Cardiac fibroblast (primary cell): ENCODE data around the gene ARHGEF4.
"Not testable (repeated sequence)": the region's sequence is repeated elsewhere in the genome, so short reads cannot be mapped to it uniquely, and the experiment has no call there.

Source experiments
- DNase-seq, 2 donors: peaks; one replicate each; pipeline versions ENCODE4 v3.0.0 to v3.0.0-alpha.2; 2010; ENCODE audit warnings: low read depth in 2 of 2
- H3K4me3 ChIP-seq, 2 donors: replicated peaks in 1 of 2; 1 replicate in 1 of 2; 2 replicates in 1 of 2; pipeline ENCODE4 v1.5.1; 2011; ENCODE audit warnings: low read depth in 2 of 2, low read length in 2 of 2, mild to moderate bottlenecking in 2 of 2, moderate library complexity in 1 of 2
- CTCF ChIP-seq: IDR thresholded peaks from one replicate; pipeline ENCODE4 v1.5.1; 2011; ENCODE audit warnings: low read depth, mild to moderate bottlenecking, low read length, inconsistent platforms

ARHGEF4 gene

DNA sequence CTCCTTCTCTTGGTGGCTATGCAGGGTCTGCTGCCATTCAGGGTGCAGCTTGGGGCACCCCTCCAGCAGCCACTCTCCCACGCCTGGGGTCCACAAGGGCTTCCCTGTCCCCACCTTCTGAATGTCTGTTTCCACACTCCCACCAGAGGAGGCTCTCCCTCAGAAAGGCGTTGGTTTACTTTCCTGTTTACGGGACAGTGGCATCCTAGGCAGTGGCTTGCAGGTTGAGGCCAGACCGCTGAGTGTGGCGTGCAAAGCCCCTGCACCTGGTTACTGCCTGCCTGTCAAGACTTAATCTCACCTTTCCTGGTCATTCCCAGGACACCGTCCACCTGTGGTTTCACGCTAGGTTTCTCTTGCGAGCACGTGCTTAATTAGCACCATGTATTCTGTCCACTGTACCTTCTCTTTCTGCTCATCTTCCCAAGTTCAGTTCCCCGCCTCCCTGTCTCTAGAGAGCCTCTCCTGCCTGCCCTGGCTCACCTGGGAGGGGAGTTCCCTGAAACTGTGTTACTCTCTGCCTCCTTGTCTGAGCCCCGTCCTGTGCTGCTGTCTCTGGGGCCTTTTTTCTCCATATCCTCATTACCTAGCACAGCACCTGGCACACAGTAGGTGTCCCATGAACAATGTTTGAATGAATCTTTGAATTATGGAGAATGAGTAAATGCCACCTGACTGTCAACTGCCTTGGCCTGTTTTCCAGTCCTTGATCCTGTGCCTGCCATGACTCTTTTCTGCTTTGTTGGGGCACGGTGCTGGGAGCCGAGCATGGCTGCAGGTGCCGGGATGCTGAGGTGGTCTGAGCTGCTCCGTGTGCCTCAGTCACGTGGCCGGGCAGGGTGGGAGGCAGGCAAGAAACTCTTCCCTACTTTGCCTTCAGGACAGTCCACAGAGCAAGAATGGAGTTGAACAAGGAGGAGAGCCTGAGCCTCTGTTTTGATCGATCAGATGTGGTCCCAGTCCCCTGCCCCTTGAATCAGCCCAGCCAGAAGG is 56.4 kb downstream of the ARHGEF4 start:
- H3K4me3 ChIP-seq, result no peak overlapping the region
- no peak for TF ChIP-seq CTCF

DNA sequence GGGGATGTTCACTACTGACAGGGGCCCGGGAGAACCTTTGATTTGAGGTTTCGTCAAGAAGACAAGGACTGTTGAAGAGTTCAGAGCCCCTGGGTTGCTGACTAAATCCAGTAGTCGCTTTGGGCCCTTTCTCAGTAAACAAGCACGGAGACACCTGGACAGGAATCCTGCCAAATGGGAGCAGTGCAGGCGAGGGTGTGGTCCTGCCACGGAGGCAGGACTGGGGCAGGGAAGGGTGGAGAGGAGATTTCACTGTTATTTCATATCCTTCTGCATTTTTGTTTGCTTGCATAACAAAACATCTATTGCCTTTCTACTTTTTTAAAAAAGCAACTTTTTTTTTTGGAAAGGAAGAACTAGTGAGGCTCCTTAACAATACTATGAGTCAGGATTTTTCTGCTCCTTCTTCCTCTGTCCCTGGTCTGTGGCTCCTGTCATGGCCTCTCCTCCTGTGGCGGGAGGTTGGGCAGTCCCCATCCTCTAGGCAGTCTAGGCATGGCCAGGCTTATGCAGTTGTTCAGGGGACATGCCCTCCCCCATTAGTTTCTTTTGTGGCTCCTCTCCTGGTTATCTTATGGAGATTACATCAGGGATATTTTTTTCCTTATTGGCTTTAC is 57.7 kb downstream of the ARHGEF4 start:
- no peak overlapping the region for H3K4me3 ChIP-seq
- no peak for TF ChIP-seq CTCF
- no peak for DNase-seq

More for the DNA sequence above, 56.4 kb downstream of the ARHGEF4 start:
- no peak for DNase-seq

DNA sequence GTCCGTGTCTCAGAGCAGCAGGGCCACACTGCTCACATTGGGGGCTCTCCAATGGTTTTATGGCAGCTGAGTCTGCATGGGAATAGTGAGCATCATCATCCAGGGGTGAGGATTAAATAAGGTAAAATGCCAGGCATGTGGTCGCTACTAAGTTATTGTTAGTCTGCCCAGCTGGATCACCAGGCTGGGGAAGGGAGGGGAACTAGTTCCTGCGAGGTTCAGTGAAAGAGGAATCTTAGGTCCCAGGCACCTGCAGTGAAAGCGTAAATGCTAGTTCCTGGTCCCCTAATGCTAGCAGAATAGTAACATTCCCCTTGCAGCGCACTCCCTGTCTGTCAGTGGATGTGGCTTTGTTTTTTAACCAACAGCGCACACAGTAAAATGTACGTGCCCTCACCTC is 60.1 kb downstream of the ARHGEF4 start:
- no peak for DNase-seq
- H3K4me3 ChIP-seq, result no peak overlapping the region
- no peak for TF ChIP-seq CTCF

GRCh38 chr2:130898553-130898952 is 61.8 kb downstream of the ARHGEF4 start:
- H3K4me3 ChIP-seq, result no peak overlapping the region
- TF ChIP-seq CTCF, result no peak
- no peak for DNase-seq

GRCh38 chr2:130899306-130899705 is 62.6 kb downstream of the ARHGEF4 start:
- DNase-seq, result no peak
- no peak for TF ChIP-seq CTCF
- no peak overlapping the region for H3K4me3 ChIP-seq

DNA sequence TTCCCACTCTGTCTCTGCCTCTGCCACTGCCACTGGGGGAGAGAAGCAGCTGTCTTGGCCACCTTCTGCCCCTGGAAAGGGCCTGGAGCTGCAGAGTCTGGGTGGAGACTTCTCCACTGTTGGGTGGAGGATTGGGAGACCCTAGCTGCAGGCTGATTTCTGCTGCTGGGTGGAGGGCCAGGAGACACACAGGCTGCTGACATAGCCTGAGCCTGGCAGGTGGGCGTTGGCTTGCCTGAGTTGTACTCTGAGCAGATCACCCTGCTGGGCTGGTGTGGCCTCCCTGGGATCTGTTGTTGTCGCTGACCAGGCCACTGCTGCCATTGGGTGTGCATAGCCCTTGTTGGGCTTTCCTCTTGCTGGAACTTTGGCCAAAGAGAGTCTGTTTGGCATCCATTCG is 64.3 kb downstream of the ARHGEF4 start:
- no peak overlapping the region for H3K4me3 ChIP-seq
- DNase-seq, result no peak
- no peak for TF ChIP-seq CTCF

- DNase-seq, H3K4me3 ChIP-seq: not testable (repeated sequence)
These were observed 64.9 kb downstream of the ARHGEF4 start for GRCh38 chr2:130901626-130902025.
